ENCODE results near the gene USP15. TPM values are rescaled to one million over a fixed set of nuclear protein-coding genes. Genes with fewer than 3 reads are reported as not detected.

Gene USP15
- total and polyA plus RNA-seq, 2 donors (not counting 3 experiments of a cell fraction or from before 2014, with no cell fraction given) = 20.0 to 61.8 TPM

- BruUV-seq (replicated peaks) = no TSS peak
- no peaks in the 10 kb centered on the region for H3K27me3 ChIP-seq (ENCODE audit: control insufficient read depth in 2 of 2, insufficient read depth in 2 of 2, low read length in 2 of 2)
- POLR2A ChIA-PET = no interaction called here
Observed at GRCh38 chr12:62305778-62306177, 45.6 kb downstream of the USP15 start.

More at GRCh38 chr12:62305778-62306177, 45.6 kb downstream of the USP15 start:
- Histone ChIP-seq H3K4me2 (ENCODE audit: insufficient read depth, low read length) (no peak overlapping the region), H3K79me2 (ENCODE audit: control insufficient read depth, insufficient read depth, low read length) (peaks cover 46% of the 10 kb centered on the region), H3K4me1 (ENCODE audit: control insufficient read depth, extremely low read depth, insufficient read depth, low read length) (no peaks in the 10 kb centered on the region), H3K9ac (replicated peaks; ENCODE audit: extremely low read depth, insufficient read depth, low read length) (no peak overlapping the region), H4K20me1 (replicated peaks; ENCODE audit: control insufficient read depth, extremely low read depth, insufficient read depth, low read length) (no peaks in the 10 kb centered on the region), H3K9me1 (replicated peaks; ENCODE audit: control insufficient read depth, extremely low read depth, insufficient read depth, low read length) (no peaks in the 10 kb centered on the region), H2AFZ (ENCODE audit: low read depth, low read length) (no peak overlapping the region), H3K27ac (ENCODE audit: insufficient read depth, low read depth, low read length) (no peak overlapping the region), H3K36me3 (ENCODE audit: control insufficient read depth in 2 of 2, extremely low read depth in 1 of 2, insufficient read depth in 2 of 2, low read length in 2 of 2) (peaks cover 2 to 11% of the 10 kb centered on the region in 2 experiments), H3K4me3 (replicated peaks in 1 of 3; ENCODE audit: insufficient read depth in 1 of 3, low read depth in 1 of 3, low read length in 3 of 3) (no peak overlapping the region), H3K9me3 (replicated peaks; ENCODE audit: control insufficient read depth, insufficient read depth, low read length) (no peaks in the 10 kb centered on the region)
- DNase-seq (ENCODE audit: low read depth, low spot score) (no peak), FAIRE-seq (no peak)
- dilution Hi-C loops (cut with MboI; ENCODE audit: extremely low pct_ligation_motif_present, low sequenced_read_pairs) = no loop called here
- TF ChIP-seq CTCF (IDR thresholded peaks at IDR 0.05; ENCODE audit: extremely low read depth in 1 of 2, insufficient read depth in 1 of 2, low read depth in 1 of 2, low read length in 2 of 2) (no peak), MYC (IDR thresholded peaks at IDR 0.05; ENCODE audit: low read depth, low read length) (no peak), JUN (IDR thresholded peaks at IDR 0.05; ENCODE audit: borderline replicate concordance, insufficient read depth, insufficient read length, low read depth) (no peak), POLR2A (IDR thresholded peaks at IDR 0.05; ENCODE audit: low read depth, low read length) (no peak), GATA2 (IDR thresholded peaks at IDR 0.05; ENCODE audit: insufficient read depth, insufficient read length, low read depth, low read length) (no peak), POLR2AphosphoS5 (IDR thresholded peaks at IDR 0.05; ENCODE audit: insufficient read depth, low read depth, low read length) (no peak), MAX (IDR thresholded peaks at IDR 0.05; ENCODE audit: insufficient read depth, insufficient read length) (no peak), EZH2 (IDR thresholded peaks at IDR 0.05; ENCODE audit: borderline replicate concordance, low read depth, low read length, severe bottlenecking) (no peak)
- CTCF ChIA-PET = no interaction called here
- intact Hi-C loops (cut with micrococcal nuclease) = no loop called here

Measured in endothelial cell of umbilical vein (primary cell).